K562 (cell line): ENCODE results near the gene ARHGAP33. TPM values are rescaled to one million over a fixed set of nuclear protein-coding genes. Genes with fewer than 3 reads are reported as not detected.

Experiments
- BMI1 ChIP-seq: fragments of 150-350 bp; IDR thresholded peaks from 2 replicates; pipeline ENCODE4 v1.6.1; 2014; ENCODE audit warnings: low read length
- E2F5 ChIP-seq: sonication (generic); formaldehyde crosslinking; IDR thresholded peaks from 2 replicates; pipeline ENCODE4 v1.8.0; 2022; ENCODE audit warnings: mild to moderate bottlenecking, missing genetic modification reagents
- FIP1L1 ChIP-seq: fragments of 200-400 bp; formaldehyde crosslinking; IDR thresholded peaks from 2 replicates; pipeline ENCODE4 v1.6.1; 2018; ENCODE audit warnings: mild to moderate bottlenecking, low read depth, low read length; ENCODE audit not compliant: poor library complexity, severe bottlenecking
- FOS ChIP-seq: IDR thresholded peaks from 3 replicates; pipeline ENCODE4 v1.6.1; 2011; ENCODE audit not compliant: insufficient read length; ENCODE audit errors: extremely low read depth
- GATAD2A ChIP-seq: fragments of 450-650 bp; IDR thresholded peaks from 2 replicates; pipeline ENCODE4 v1.6.1; 2017
- GTF2F1 ChIP-seq: IDR thresholded peaks from 2 replicates; pipeline ENCODE4 v1.6.1; 2011; ENCODE audit warnings: low read depth, low read length, improper control_type of control experiment
- HDAC3 ChIP-seq: fragments of 450-650 bp; IDR thresholded peaks from 2 replicates; pipeline ENCODE4 v1.6.1; 2018; ENCODE audit warnings: borderline replicate concordance, mild to moderate bottlenecking, moderate library complexity; ENCODE audit not compliant: partially characterized antibody
- HDAC6 ChIP-seq: IDR thresholded peaks from 2 replicates; pipeline ENCODE4 v1.6.1; 2012; ENCODE audit warnings: low read depth, mild to moderate bottlenecking, control low read depth, inconsistent platforms, low read length, moderate library complexity
- HNRNPH1 ChIP-seq: fragments of 200-400 bp; formaldehyde crosslinking; optimal IDR thresholded peaks from 2 replicates; pipeline ENCODE3; 2017; ENCODE audit warnings: low read depth, mild to moderate bottlenecking, low read length, moderate library complexity
- IRF9 ChIP-seq: fragments of 450-650 bp; IDR thresholded peaks from 2 replicates; pipeline ENCODE4 v1.6.1; 2016; ENCODE audit warnings: missing biosample characterization, missing genetic modification characterization
- LARP7 ChIP-seq: fragments of 450-650 bp; IDR thresholded peaks from 2 replicates; pipeline ENCODE4 v1.6.1; 2016
- MEF2D ChIP-seq: conservative IDR thresholded peaks from 2 replicates; pipeline ENCODE4 v1.6.1; 2016; ENCODE audit warnings: low read depth, missing genetic modification characterization, missing compliant biosample characterization
- NCOA1 ChIP-seq: fragments of 450-650 bp; IDR thresholded peaks from 2 replicates; pipeline ENCODE4 v1.6.1; 2016; ENCODE audit warnings: low read depth
- NCOR1 ChIP-seq: fragments of 450-650 bp; IDR thresholded peaks from 2 replicates; pipeline ENCODE4 v1.6.1; 2016; ENCODE audit warnings: mild to moderate bottlenecking, moderate library complexity
- NELFE ChIP-seq: IDR thresholded peaks from 2 replicates; pipeline ENCODE4 v1.6.1; 2011; ENCODE audit warnings: mild to moderate bottlenecking; ENCODE audit not compliant: insufficient read depth, insufficient read length
- NFIX ChIP-seq: fragments of 250-450 bp; sonication (Bioruptor Pico); IDR thresholded peaks from 2 replicates; pipeline ENCODE4 v1.4.0; 2020; ENCODE audit warnings: low read depth, mild to moderate bottlenecking, moderate library complexity
- RCOR1 ChIP-seq, 2 experiments: IDR thresholded peaks; 2 replicates each; pipeline ENCODE4 v1.6.1; 2012; ENCODE audit warnings: low read depth in 2 of 2, low read length in 2 of 2, borderline replicate concordance in 1 of 2, improper control_type of control experiment in 1 of 2
- SIX5 ChIP-seq, 2 experiments: IDR thresholded peaks; 2 replicates each; pipeline ENCODE4 v1.6.1; 2011; ENCODE audit warnings: low read length in 2 of 2, borderline replicate concordance in 1 of 2, low read depth in 1 of 2, mild to moderate bottlenecking in 1 of 2, moderate library complexity in 1 of 2; ENCODE audit not compliant: insufficient read depth in 1 of 2
- SMARCB1 ChIP-seq: IDR thresholded peaks from 2 replicates; pipeline ENCODE4 v1.6.1; 2011; ENCODE audit warnings: improper control_type of control experiment, low read depth; ENCODE audit not compliant: insufficient read length
- TCF7L2 ChIP-seq: fragments of 150-350 bp; IDR thresholded peaks from 2 replicates; pipeline ENCODE4 v1.6.1; 2016; ENCODE audit warnings: low read depth, mild to moderate bottlenecking, low read length, moderate library complexity
- TEAD1 ChIP-seq, 2 experiments: fragments of 450-650 bp in 1 of 2; sonication (generic) in 1 of 2; formaldehyde crosslinking; IDR thresholded peaks; 2 replicates each; pipeline versions ENCODE4 v1.4.0 to v1.8.0; 2020 to 2022; ENCODE audit warnings: mild to moderate bottlenecking in 2 of 2, missing genetic modification reagents in 1 of 2
- TFAM ChIP-seq: fragments of 250-450 bp; sonication (Bioruptor Pico); conservative IDR thresholded peaks from 2 replicates; pipeline ENCODE4 v1.5.0; 2021; ENCODE audit warnings: mild to moderate bottlenecking, moderate library complexity
- TGIF2 ChIP-seq: sonication (generic); formaldehyde crosslinking; IDR thresholded peaks from 2 replicates; pipeline ENCODE4 v1.8.1; 2022; ENCODE audit warnings: mild to moderate bottlenecking, missing genetic modification reagents, moderate library complexity
- TOE1 ChIP-seq, 2 experiments: fragments of 450-650 bp in 1 of 2; sonication (generic) in 1 of 2; formaldehyde crosslinking in 1 of 2; IDR thresholded peaks; 2 replicates each; pipeline versions ENCODE4 v1.7.1 to v1.8.0; 2016 to 2022; ENCODE audit warnings: borderline replicate concordance in 2 of 2, mild to moderate bottlenecking in 2 of 2, antibody characterized with exemption in 1 of 2, inconsistent platforms in 1 of 2, low read depth in 1 of 2, missing genetic modification reagents in 1 of 2, moderate library complexity in 1 of 2
- ZBTB34 ChIP-seq: fragments of 250-450 bp; sonication (Bioruptor Pico); IDR thresholded peaks from 2 replicates; pipeline ENCODE4 v1.8.0; 2021; ENCODE audit warnings: mild to moderate bottlenecking, moderate library complexity
- ZC3H11A ChIP-seq: IDR thresholded peaks from 2 replicates; pipeline ENCODE4 v1.6.1; 2012; ENCODE audit warnings: low read depth, low read length, improper control_type of control experiment
- ZNF274 ChIP-seq: IDR thresholded peaks from 2 replicates; pipeline ENCODE4 v1.6.1; 2011; ENCODE audit warnings: low read depth, mild to moderate bottlenecking, low read length, moderate library complexity, borderline replicate concordance
- polyA plus RNA-seq, 8 experiments: library from polyadenylated mRNA; depleted of rRNA in 4 of 8; stranded (reverse) in 5 of 8; unstranded in 3 of 8; fragments of >200 nt; fragmentation: Nextera tagmentation in 2 of 8; fragmentation: Illumina TruSeq in 1 of 8; extraction: Ambion mirVana in 2 of 8; extraction: Trizol in 1 of 8; gene quantifications; 2 replicates each; pipeline versions ENCODE4 v1.2.1 to v1.2.3, GENCODE V29; 2011 to 2014; ENCODE audit warnings: inconsistent platforms in 1 of 8, missing spikeins in 1 of 8
- total RNA-seq, 7 experiments: library from RNA; depleted of rRNA in 6 of 7; stranded (reverse); fragments of >200 nt in 6 of 7; fragmentation: Illumina TruSeq in 2 of 7; extraction: Trizol in 2 of 7; gene quantifications; 2 replicates each; pipeline versions ENCODE4 v1.2.1 to v1.2.3, GENCODE V29; 2011 to 2021; ENCODE audit warnings: low replicate concordance in 1 of 7

The ARHGAP33 gene
- total and polyA plus RNA-seq, 9 of the 15 experiments (the other 6 are each of a cell fraction or from before 2014, with no cell fraction given): 0.06 to 26.6 (median 1.6) TPM; not detected in 1

- TF ChIP-seq NFIX (CRISPR knock-in tag): no peak
- TF ChIP-seq HNRNPH1: no peak
- TF ChIP-seq GTF2F1: no peak
- TF ChIP-seq LARP7: no peak
- no peak for TF ChIP-seq GATAD2A
- peak; percentile 54; the same call in 1 of the 2 replicates for TF ChIP-seq NCOA1
- no peak for TF ChIP-seq IRF9 (tag)
- no peak for TF ChIP-seq BMI1
- no peak for TF ChIP-seq TOE1 (IDR thresholded peaks at IDR 0.05; ENCODE audit: borderline replicate concordance)
- no peak for TF ChIP-seq TOE1 (CRISPR knock-in tag; IDR thresholded peaks at IDR 0.05; ENCODE audit: borderline replicate concordance, low read depth)
- no peak for TF ChIP-seq ZC3H11A
- TF ChIP-seq TFAM (CRISPR knock-in tag): no peak
- no peak for TF ChIP-seq NELFE
- TF ChIP-seq ZBTB34 (CRISPR knock-in tag): no peak
- peak; percentile 87; the same call in 1 of the 2 replicates for TF ChIP-seq TGIF2 (CRISPR knock-in tag)
- TF ChIP-seq HDAC3: no peak
- no peak for TF ChIP-seq ZNF274
- no peak for TF ChIP-seq FIP1L1
- TF ChIP-seq TEAD1 (CRISPR knock-in tag; IDR thresholded peaks at IDR 0.05): peak in 1 of 2 experiments; percentile 77; a peak in 1 of 4 replicates
- no peak for TF ChIP-seq HDAC6
- TF ChIP-seq NCOR1: no peak
- peak in 1 of 2 experiments; percentile 89; a peak in 2 of 4 replicates for TF ChIP-seq RCOR1 (IDR thresholded peaks at IDR 0.05; ENCODE audit: borderline replicate concordance in 1 of 2, low read depth in 2 of 2, low read length in 2 of 2)
- no peak for TF ChIP-seq SMARCB1
- TF ChIP-seq FOS: no peak
- TF ChIP-seq SIX5 (IDR thresholded peaks at IDR 0.05; ENCODE audit: borderline replicate concordance in 1 of 2, insufficient read depth in 1 of 2, low read depth in 1 of 2, low read length in 2 of 2): no peak
- TF ChIP-seq TCF7L2: no peak
- no peak for TF ChIP-seq MEF2D (tag)
- no peak for TF ChIP-seq E2F5
Observed at GRCh38 chr19:35828692-35829301, 53.4 kb downstream of the ARHGAP33 start (continued).
